Superior temporal gyrus (tissue), 1 donor: ENCODE results near the gene IAH1.

Experiments used
- DNase-seq: peaks from one replicate; pipeline ENCODE4 v3.0.0-alpha.2; 2016; ENCODE audit errors: extremely low spot score

Gene IAH1

GRCh38 chr2:9527995-9528787, 53.8 kb downstream of the IAH1 start:
- DNase-seq = no peak

- no peak for DNase-seq
Measured at GRCh38 chr2:9532421-9532820, 58.1 kb downstream of the IAH1 start.

- DNase-seq = no peak
Measured at GRCh38 chr2:9533663-9534062, 59.3 kb downstream of the IAH1 start.

GRCh38 chr2:9535177-9535576, 60.8 kb downstream of the IAH1 start:
- DNase-seq = no peak

GRCh38 chr2:9536504-9536903, 62.2 kb downstream of the IAH1 start:
- no peak for DNase-seq

GRCh38 chr2:9538000-9538507, 63.7 kb downstream of the IAH1 start:
- DNase-seq = peak; percentile 65
